Kidney (tissue), 14 donors: ENCODE data around the gene NR2F1-AS1. TPM values are rescaled to one million over a fixed set of nuclear protein-coding genes. Genes with fewer than 3 reads are reported as not detected.

ENCODE experiments used
- DNase-seq, 5 donors: peaks; one replicate each; pipeline ENCODE4 v3.0.0-alpha.2; 2013 to 2020
- FAIRE-seq: peaks from 2 replicates; lab custom pipeline; 2012; peaks lifted over from hg19 to GRCh38; lab: Jason Lieb, UNC
- H3K27ac ChIP-seq, 2 donors: one replicate each; pipeline ENCODE4 v1.7.0; 2013; ENCODE audit warnings: low read depth in 2 of 2, low read length in 2 of 2, inconsistent platforms in 1 of 2
- H3K27me3 ChIP-seq: one replicate; pipeline ENCODE4 v1.7.1; 2013; ENCODE audit warnings: low read length, inconsistent platforms; ENCODE audit not compliant: control insufficient read depth, insufficient read depth
- H3K36me3 ChIP-seq, 3 donors: one replicate each; pipeline versions ENCODE4 v1.7.0 to v1.7.1; 2013; ENCODE audit warnings: low read length in 3 of 3, control low read depth in 1 of 3, inconsistent platforms in 1 of 3; ENCODE audit not compliant: insufficient read depth in 3 of 3, control insufficient read depth in 2 of 3
- H3K4me1 ChIP-seq, 3 donors: one replicate each; pipeline versions ENCODE4 v1.7.0 to v1.7.1; 2013; ENCODE audit warnings: low read length in 3 of 3, inconsistent platforms in 1 of 3, low read depth in 1 of 3; ENCODE audit not compliant: control insufficient read depth in 2 of 3, insufficient read depth in 2 of 3
- H3K4me3 ChIP-seq, 3 donors: one replicate each; pipeline versions ENCODE4 v1.7.0 to v1.8.1; 2013; ENCODE audit warnings: low read length in 3 of 3, control low read depth in 1 of 3, inconsistent platforms in 1 of 3
- H3K9ac ChIP-seq, 3 donors: one replicate each; pipeline versions ENCODE4 v1.7.0 to v1.7.1; 2013; ENCODE audit warnings: low read length in 3 of 3, control low read depth in 1 of 3, inconsistent platforms in 1 of 3
- H3K9me3 ChIP-seq, 3 donors: one replicate each; pipeline versions ENCODE4 v1.7.0 to v1.7.1; 2013; ENCODE audit warnings: low read length in 3 of 3, control low read depth in 1 of 3, inconsistent platforms in 1 of 3; ENCODE audit not compliant: control insufficient read depth in 2 of 3, insufficient read depth in 1 of 3
- intact Hi-C: fragments of 100-400 bp; cut with DNase I; formaldehyde crosslinking; loops from one replicate; pipeline ENCODE4 v1.11.1; 2022
- polyA plus RNA-seq: library from polyadenylated mRNA; stranded (reverse); fragments of 350-450 nt; fragmentation: Illumina TruSeq; extraction: RNeasy Lipid Tissue Mini Kit (QIAGEN cat#74804); gene quantifications from one replicate; pipeline ENCODE4 v1.2.3, GENCODE V29; 2014; ENCODE audit warnings: low read depth, low replicate concordance; ENCODE audit not compliant: insufficient read depth
- total RNA-seq: library from RNA; stranded (reverse); fragmentation: NEBNext Ultra II Directional; extraction: Animal tissue kit (Norgen Biotek cat#: 25700); gene quantifications from one replicate; pipeline ENCODE4 v1.2.1, GENCODE V29; 2021
- TF ChIP-seq, protein P1 (sequence below): IDR thresholded peaks from 3 replicates; pipeline ENCODE4 v1.5.1; 2012; ENCODE audit warnings: mild to moderate bottlenecking, moderate library complexity, borderline replicate concordance; ENCODE audit not compliant: insufficient read depth; ENCODE audit errors: extremely low read depth
- donor health status: control.
- donor health status: control.
- donor health status: control.
- donor health status: control.
- donor health status: control.
- donor health status: DM: yes; HTN: yes; CAD: no.
- donor health status: Normal renal cell carcinoma (clear cell type).

NR2F1-AS1 gene
- total and polyA plus RNA-seq, 2 donors from 2014 or later: 13.0 to 16.0 TPM

DNA sequence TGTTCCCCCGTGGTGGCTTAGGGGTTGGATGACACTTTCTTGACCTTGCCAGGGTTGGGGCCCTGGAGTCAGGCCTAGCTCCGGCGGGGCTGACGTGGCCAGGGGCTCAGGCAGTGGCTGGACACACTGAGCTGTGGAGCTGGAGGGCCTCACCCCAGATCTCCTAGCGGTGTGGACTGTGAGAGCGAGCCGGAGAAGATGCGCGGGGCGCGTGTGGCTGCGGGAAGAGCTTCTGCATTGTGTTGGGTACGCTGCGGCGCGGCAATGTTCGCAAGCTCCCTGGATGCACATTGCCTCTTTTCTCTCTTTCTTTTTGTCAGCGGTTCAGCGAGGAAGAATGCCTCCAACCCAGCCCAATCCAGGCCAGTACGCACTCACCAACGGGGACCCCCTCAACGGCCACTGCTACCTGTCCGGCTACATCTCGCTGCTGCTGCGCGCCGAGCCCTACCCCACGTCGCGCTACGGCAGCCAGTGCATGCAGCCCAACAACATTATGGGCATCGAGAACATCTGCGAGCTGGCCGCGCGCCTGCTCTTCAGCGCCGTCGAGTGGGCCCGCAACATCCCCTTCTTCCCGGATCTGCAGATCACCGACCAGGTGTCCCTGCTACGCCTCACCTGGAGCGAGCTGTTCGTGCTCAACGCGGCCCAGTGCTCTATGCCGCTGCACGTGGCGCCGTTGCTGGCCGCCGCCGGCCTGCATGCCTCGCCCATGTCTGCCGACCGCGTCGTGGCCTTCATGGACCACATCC, 6.8 kb upstream of the NR2F1-AS1 start:
- peak overlapping the region; percentile 64 to 97 (median 76) for H3K4me3 ChIP-seq
- FAIRE-seq (no peak), DNase-seq (peak; percentile 53 to 73 (median 60))
- peaks cover 0 to 6% (median 0%) of the 10 kb centered on the region in 3 donors for H3K36me3 ChIP-seq
- H3K27me3 ChIP-seq: no peaks in the 10 kb centered on the region
- no peaks in the 10 kb centered on the region for H3K9me3 ChIP-seq
- H3K27ac ChIP-seq: peak overlapping the region; percentile 74 to 76
- peaks cover 5 to 14% (median 5%) of the 10 kb centered on the region in 3 donors for H3K4me1 ChIP-seq
- H3K9ac ChIP-seq: peak overlapping the region; percentile 29 to 98 (median 87)
- intact Hi-C loops: no loop called here
- TF ChIP-seq, protein P1, sequence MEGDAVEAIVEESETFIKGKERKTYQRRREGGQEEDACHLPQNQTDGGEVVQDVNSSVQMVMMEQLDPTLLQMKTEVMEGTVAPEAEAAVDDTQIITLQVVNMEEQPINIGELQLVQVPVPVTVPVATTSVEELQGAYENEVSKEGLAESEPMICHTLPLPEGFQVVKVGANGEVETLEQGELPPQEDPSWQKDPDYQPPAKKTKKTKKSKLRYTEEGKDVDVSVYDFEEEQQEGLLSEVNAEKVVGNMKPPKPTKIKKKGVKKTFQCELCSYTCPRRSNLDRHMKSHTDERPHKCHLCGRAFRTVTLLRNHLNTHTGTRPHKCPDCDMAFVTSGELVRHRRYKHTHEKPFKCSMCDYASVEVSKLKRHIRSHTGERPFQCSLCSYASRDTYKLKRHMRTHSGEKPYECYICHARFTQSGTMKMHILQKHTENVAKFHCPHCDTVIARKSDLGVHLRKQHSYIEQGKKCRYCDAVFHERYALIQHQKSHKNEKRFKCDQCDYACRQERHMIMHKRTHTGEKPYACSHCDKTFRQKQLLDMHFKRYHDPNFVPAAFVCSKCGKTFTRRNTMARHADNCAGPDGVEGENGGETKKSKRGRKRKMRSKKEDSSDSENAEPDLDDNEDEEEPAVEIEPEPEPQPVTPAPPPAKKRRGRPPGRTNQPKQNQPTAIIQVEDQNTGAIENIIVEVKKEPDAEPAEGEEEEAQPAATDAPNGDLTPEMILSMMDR: no peak

DNA sequence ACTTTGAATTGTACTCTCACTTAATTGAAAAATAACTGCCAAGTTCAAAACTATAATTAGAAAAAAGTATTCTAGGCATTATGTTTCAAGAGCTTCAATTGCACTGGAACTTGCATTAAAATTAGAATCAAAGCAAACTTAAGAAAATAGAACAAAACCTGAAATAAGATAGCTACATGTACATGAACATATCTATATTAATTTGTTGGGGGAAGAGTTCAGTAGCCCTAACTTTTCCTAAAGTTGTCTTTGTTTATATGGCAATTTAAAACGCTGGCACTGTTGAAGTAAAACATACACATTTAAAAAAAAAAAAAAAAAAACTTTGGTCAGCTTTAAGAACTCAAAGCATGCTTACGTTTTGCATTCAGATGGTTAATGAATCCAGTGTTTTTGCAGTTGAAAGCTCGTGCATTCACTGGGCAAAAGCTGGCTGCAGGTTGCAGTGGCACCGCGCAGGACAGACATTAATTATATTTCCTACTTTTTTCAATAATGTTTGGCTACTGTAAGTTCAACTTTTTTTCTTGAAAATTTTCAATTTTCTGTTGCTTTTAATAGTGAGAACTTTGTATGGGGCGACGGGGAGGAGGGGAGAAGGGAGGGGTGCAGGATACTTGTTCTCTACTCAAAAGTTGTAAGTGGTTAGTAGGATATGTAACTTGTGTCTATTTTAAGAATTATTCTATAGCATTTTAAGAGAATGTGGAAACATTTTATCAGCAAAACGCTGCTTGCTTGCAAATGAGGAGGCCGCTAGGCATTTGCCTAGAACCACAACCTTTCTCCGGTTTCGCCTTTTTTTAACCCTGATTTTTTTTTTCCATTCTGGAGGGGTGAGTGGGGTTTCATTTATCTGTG, 5.9 kb upstream of the NR2F1-AS1 start:
- peaks cover 0 to 6% (median 0%) of the 10 kb centered on the region in 3 donors for H3K36me3 ChIP-seq
- peak overlapping the region; percentile 64 to 97 (median 76) for H3K4me3 ChIP-seq
- peak overlapping the region in 2 of 3 donors; percentile 87 to 98 for H3K9ac ChIP-seq
- H3K27me3 ChIP-seq: no peaks in the 10 kb centered on the region
- H3K9me3 ChIP-seq: no peaks in the 10 kb centered on the region
- intact Hi-C loops: no loop called here
- peak overlapping the region; percentile 74 to 76 for H3K27ac ChIP-seq
- H3K4me1 ChIP-seq: peaks cover 5 to 13% (median 5%) of the 10 kb centered on the region in 3 donors
- no peak for FAIRE-seq
- DNase-seq: peak in 4 of 5 donors; percentile 26 to 69 (median 56)
- TF ChIP-seq, protein P1: no peak

DNA sequence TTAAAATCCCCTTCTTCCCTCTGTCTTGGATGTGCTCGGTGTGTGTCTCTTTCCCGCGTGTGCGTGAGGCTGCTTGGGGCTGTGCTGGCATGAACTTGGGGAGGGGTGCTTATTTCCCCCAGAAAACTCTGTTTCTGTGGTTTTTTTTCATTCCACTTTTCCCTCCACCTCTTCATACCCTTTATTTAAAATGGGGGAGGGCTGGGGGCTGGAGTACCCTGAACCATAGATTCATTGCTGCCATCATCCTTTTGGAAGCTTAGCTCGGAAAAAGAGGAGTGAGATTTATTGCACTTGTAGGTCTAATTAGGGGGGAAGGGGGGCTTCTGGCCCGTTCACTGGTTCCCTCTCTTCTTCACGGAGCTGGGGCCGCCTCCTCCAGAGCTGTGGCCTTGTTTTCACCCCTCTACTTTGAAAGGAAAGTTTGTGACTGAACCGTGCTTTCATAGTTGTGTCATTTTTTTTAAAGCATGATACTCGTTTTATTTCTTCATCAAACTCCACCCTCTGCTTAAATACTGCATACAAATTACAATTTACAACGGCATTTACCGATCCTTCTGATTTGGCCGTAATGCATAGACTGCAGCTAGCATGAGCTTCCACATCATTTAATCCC, 4.9 kb upstream of the NR2F1-AS1 start:
- Histone ChIP-seq H3K27ac (peak overlapping the region; percentile 80 to 86), H3K9ac (peak overlapping the region; percentile 74 to 98 (median 87)), H3K27me3 (no peaks in the 10 kb centered on the region), H3K36me3 (peaks cover 0 to 5% (median 0%) of the 10 kb centered on the region in 3 donors), H3K4me1 (peaks cover 2 to 6% (median 2%) of the 10 kb centered on the region in 3 donors), H3K9me3 (no peaks in the 10 kb centered on the region), H3K4me3 (peak overlapping the region; percentile 64 to 97 (median 76))
- intact Hi-C loops: no loop called here
- FAIRE-seq: no peak
- DNase-seq: peak; percentile 58 to 94 (median 86)
- TF ChIP-seq, protein P1: no peak
